HepG2 (cell line): ENCODE results near the gene SMPD2. TPM values are rescaled to one million over a fixed set of nuclear protein-coding genes. Genes with fewer than 3 reads are reported as not detected.

Source experiments
- ATF1 ChIP-seq: IDR thresholded peaks from 2 replicates; pipeline ENCODE4 v1.6.1; 2016; ENCODE audit warnings: mild to moderate bottlenecking, control low read depth
- EP300 ChIP-seq, 3 experiments: sonication (generic) in 1 of 3; formaldehyde crosslinking in 1 of 3; IDR thresholded peaks; 2 replicates each; pipeline versions ENCODE4 v1.5.1 to v1.6.1; 2011 to 2020; ENCODE audit warnings: low read depth in 2 of 3, low read length in 2 of 3, borderline replicate concordance in 1 of 3, improper control_type of control experiment in 1 of 3, mild to moderate bottlenecking in 1 of 3, missing genetic modification reagents in 1 of 3, moderate library complexity in 1 of 3
- KDM6A ChIP-seq: IDR thresholded peaks from 2 replicates; pipeline ENCODE4 v1.6.1; 2016; ENCODE audit warnings: low read depth
- KLF16 ChIP-seq, 2 experiments: sonication (generic) in 1 of 2; formaldehyde crosslinking in 1 of 2; IDR thresholded peaks; 2 replicates each; pipeline versions ENCODE4 v1.6.1 to v1.8.0; 2016 to 2023; ENCODE audit warnings: missing genetic modification reagents in 2 of 2, missing compliant biosample characterization in 1 of 2
- KLF9 ChIP-seq: IDR thresholded peaks from 2 replicates; pipeline ENCODE4 v1.6.1; 2016; ENCODE audit warnings: low read depth
- NCOA1 ChIP-seq: sonication (generic); formaldehyde crosslinking; IDR thresholded peaks from 2 replicates; pipeline ENCODE4 v1.9.0; 2021; ENCODE audit warnings: missing genetic modification reagents
- PITX1 ChIP-seq: sonication (generic); formaldehyde crosslinking; IDR thresholded peaks from 2 replicates; pipeline ENCODE4 v1.5.1; 2020; ENCODE audit warnings: mild to moderate bottlenecking, missing genetic modification reagents
- RAD21 ChIP-seq: fragments of 450-650 bp; formaldehyde crosslinking; IDR thresholded peaks from 2 replicates; pipeline ENCODE4 v1.5.0; 2020; ENCODE audit warnings: mild to moderate bottlenecking
- SAP130 ChIP-seq: IDR thresholded peaks from 2 replicates; pipeline ENCODE4 v1.6.1; 2016; ENCODE audit warnings: low read depth
- SRSF1 ChIP-seq: fragments of 200-400 bp; formaldehyde crosslinking; optimal IDR thresholded peaks from 2 replicates; pipeline ENCODE3; 2017; ENCODE audit warnings: mild to moderate bottlenecking, low read depth, low read length, moderate library complexity
- TOE1 ChIP-seq: sonication (generic); formaldehyde crosslinking; IDR thresholded peaks from 2 replicates; pipeline ENCODE4 v1.4.0; 2020; ENCODE audit warnings: mild to moderate bottlenecking, missing genetic modification reagents
- ZMAT3 ChIP-seq: sonication (generic); formaldehyde crosslinking; conservative IDR thresholded peaks from 2 replicates; pipeline ENCODE4 v1.7.0; 2021; ENCODE audit warnings: missing genetic modification reagents
- ZNF124 ChIP-seq: sonication (generic); formaldehyde crosslinking; IDR thresholded peaks from 2 replicates; pipeline ENCODE4 v1.4.0; 2020; ENCODE audit warnings: missing genetic modification reagents
- ZNF17 ChIP-seq: sonication (generic); formaldehyde crosslinking; IDR thresholded peaks from 2 replicates; pipeline ENCODE4 v1.5.0; 2020; ENCODE audit warnings: mild to moderate bottlenecking, missing genetic modification reagents
- ZNF577 ChIP-seq: sonication (generic); formaldehyde crosslinking; IDR thresholded peaks from 2 replicates; pipeline ENCODE4 v1.4.0; 2020; ENCODE audit warnings: mild to moderate bottlenecking, low read depth, missing genetic modification reagents, borderline replicate concordance
- ZNF616 ChIP-seq: sonication (generic); formaldehyde crosslinking; IDR thresholded peaks from 2 replicates; pipeline ENCODE4 v1.5.0; 2020; ENCODE audit warnings: low read depth, mild to moderate bottlenecking, missing genetic modification reagents
- polyA plus RNA-seq, 8 experiments: library from polyadenylated mRNA; depleted of rRNA in 3 of 8; stranded (reverse) in 7 of 8; unstranded in 1 of 8; fragments of >200 nt; fragmentation: Illumina TruSeq in 4 of 8; extraction: Trizol in 4 of 8; gene quantifications; 2 replicates each; pipeline versions ENCODE4 v1.2.1 to v1.2.3, GENCODE V29; 2011 to 2016; ENCODE audit warnings: low read depth in 4 of 8, missing spikeins in 1 of 8, mixed read lengths in 1 of 8; ENCODE audit not compliant: insufficient read depth in 1 of 8
- total RNA-seq, 5 experiments: library from RNA; depleted of rRNA; stranded (reverse); fragments of >200 nt; fragmentation: Illumina TruSeq; extraction: Trizol; gene quantifications; 2 replicates each; pipeline ENCODE4 v1.2.3, GENCODE V29; 2016; ENCODE audit warnings: low read depth in 1 of 5
- TF ChIP-seq, protein P1 (sequence below): fragments of 450-650 bp; IDR thresholded peaks from 2 replicates; pipeline ENCODE4 v1.6.1; 2017; ENCODE audit warnings: mild to moderate bottlenecking
- TF ChIP-seq, protein P2 (sequence below): sonication (generic); formaldehyde crosslinking; IDR thresholded peaks from 2 replicates; pipeline ENCODE4 v1.8.0; 2022; ENCODE audit warnings: missing genetic modification reagents, mild to moderate bottlenecking, inconsistent platforms, borderline replicate concordance
- TF ChIP-seq, protein P3 (sequence below): sonication (generic); formaldehyde crosslinking; IDR thresholded peaks from 2 replicates; pipeline ENCODE4 v1.4.0; 2020; ENCODE audit warnings: missing genetic modification reagents
- TF ChIP-seq, protein P4 (sequence below): sonication (generic); formaldehyde crosslinking; IDR thresholded peaks from 2 replicates; pipeline ENCODE4 v1.8.0; 2022; ENCODE audit warnings: low read depth, missing genetic modification reagents
- TF ChIP-seq, protein P5 (sequence below): sonication (generic); formaldehyde crosslinking; IDR thresholded peaks from 2 replicates; pipeline ENCODE4 v1.8.0; 2022; ENCODE audit warnings: mild to moderate bottlenecking, missing genetic modification reagents, borderline replicate concordance

Gene SMPD2
- total and polyA plus RNA-seq, 2 of the 13 experiments (the other 11 are each of a cell fraction or from before 2014, with no cell fraction given), result 5.9 to 10.6 TPM

DNA sequence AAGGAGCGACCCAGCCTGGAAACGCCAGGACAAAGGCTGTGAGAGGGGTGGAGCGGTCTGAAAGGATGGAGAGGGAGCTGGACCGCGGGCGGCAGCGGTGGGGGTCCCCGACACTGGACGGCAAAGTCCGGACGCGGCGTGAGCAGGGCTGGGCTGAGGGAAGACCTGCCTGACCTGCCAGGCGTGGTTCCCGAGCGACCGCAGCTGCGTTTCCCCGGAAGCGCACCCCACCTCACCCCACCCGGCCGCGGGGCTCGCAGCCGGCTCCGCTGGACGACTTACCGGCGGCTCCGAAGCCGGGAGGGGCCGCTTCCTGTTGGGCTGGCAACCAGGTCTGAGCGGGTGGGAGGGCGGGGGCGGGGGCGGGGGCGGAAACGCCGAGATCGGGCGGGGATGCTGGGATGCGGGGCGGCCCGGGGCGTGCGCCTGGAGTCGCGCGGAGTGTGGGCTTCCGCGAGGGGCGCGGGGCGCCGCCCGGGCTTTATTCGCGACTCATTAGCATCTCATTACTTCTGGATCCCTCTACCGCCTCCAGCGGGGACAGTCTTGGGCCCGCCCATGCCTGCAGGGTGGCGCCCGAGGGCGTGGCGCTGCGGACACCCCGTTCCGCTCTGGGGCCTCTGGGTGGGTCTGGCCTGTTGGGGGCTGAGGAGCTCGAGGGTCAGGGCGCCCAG lies 15.1 kb downstream of the SMPD2 start, which contains the start of gene MICAL1 (continued):
- no peak for TF ChIP-seq EP300 (IDR thresholded peaks at IDR 0.05; ENCODE audit: low read depth in 2 of 2, low read length in 2 of 2)
- no peak for TF ChIP-seq EP300 (CRISPR knock-in tag; IDR thresholded peaks at IDR 0.05; ENCODE audit: borderline replicate concordance)
- TF ChIP-seq, protein P1, sequence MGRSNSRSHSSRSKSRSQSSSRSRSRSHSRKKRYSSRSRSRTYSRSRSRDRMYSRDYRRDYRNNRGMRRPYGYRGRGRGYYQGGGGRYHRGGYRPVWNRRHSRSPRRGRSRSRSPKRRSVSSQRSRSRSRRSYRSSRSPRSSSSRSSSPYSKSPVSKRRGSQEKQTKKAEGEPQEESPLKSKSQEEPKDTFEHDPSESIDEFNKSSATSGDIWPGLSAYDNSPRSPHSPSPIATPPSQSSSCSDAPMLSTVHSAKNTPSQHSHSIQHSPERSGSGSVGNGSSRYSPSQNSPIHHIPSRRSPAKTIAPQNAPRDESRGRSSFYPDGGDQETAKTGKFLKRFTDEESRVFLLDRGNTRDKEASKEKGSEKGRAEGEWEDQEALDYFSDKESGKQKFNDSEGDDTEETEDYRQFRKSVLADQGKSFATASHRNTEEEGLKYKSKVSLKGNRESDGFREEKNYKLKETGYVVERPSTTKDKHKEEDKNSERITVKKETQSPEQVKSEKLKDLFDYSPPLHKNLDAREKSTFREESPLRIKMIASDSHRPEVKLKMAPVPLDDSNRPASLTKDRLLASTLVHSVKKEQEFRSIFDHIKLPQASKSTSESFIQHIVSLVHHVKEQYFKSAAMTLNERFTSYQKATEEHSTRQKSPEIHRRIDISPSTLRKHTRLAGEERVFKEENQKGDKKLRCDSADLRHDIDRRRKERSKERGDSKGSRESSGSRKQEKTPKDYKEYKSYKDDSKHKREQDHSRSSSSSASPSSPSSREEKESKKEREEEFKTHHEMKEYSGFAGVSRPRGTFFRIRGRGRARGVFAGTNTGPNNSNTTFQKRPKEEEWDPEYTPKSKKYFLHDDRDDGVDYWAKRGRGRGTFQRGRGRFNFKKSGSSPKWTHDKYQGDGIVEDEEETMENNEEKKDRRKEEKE, result no peak
- TF ChIP-seq, protein P2, sequence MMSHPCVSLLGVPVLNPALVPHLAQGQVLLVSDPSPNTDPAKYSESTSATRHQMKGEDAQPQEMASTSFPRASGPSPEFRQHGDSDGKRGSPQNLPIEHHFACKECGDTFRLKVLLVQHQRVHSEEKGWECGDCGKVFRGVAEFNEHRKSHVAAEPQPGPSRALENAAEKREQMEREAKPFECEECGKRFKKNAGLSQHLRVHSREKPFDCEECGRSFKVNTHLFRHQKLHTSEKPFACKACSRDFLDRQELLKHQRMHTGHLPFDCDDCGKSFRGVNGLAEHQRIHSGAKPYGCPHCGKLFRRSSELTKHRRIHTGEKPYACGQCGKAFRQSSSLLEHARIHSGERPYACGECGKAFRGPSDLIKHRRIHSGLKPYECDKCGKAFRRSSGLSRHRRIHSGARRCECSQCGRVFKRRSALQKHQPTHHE, result 0 out of 2 replicates have a peak, but pooled peaks have one; percentile 14
- TF ChIP-seq ZNF124 (CRISPR knock-in tag), result no peak
- TF ChIP-seq NCOA1 (CRISPR knock-in tag), result 0 out of 2 replicates have a peak, but pooled peaks have one; percentile 55
- no peak for TF ChIP-seq KDM6A
- TF ChIP-seq, protein P3, sequence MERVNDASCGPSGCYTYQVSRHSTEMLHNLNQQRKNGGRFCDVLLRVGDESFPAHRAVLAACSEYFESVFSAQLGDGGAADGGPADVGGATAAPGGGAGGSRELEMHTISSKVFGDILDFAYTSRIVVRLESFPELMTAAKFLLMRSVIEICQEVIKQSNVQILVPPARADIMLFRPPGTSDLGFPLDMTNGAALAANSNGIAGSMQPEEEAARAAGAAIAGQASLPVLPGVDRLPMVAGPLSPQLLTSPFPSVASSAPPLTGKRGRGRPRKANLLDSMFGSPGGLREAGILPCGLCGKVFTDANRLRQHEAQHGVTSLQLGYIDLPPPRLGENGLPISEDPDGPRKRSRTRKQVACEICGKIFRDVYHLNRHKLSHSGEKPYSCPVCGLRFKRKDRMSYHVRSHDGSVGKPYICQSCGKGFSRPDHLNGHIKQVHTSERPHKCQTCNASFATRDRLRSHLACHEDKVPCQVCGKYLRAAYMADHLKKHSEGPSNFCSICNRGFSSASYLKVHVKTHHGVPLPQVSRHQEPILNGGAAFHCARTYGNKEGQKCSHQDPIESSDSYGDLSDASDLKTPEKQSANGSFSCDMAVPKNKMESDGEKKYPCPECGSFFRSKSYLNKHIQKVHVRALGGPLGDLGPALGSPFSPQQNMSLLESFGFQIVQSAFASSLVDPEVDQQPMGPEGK (CRISPR knock-in tag), result 0 out of 2 replicates have a peak, but pooled peaks have one; percentile 38
- no peak for TF ChIP-seq ZNF616 (CRISPR knock-in tag)
- TF ChIP-seq ATF1, result no peak
- TF ChIP-seq KLF9 (CRISPR knock-in tag), result no peak
- TF ChIP-seq ZMAT3 (CRISPR knock-in tag), result no peak
- TF ChIP-seq, protein P4, sequence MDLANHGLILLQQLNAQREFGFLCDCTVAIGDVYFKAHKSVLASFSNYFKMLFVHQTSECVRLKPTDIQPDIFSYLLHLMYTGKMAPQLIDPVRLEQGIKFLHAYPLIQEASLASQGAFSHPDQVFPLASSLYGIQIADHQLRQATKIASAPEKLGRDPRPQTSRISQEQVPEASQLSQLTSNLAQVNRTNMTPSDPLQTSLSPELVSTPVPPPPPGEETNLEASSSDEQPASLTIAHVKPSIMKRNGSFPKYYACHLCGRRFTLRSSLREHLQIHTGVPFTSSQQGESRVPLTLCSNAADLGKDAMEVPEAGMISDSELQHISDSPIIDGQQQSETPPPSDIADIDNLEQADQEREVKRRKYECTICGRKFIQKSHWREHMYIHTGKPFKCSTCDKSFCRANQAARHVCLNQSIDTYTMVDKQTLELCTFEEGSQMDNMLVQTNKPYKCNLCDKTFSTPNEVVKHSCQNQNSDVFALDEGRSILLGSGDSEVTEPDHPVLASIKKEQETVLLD (CRISPR knock-in tag), result no peak
- TF ChIP-seq ZNF17, result no peak
- peak; percentile 54; the same call in 1 of the 2 replicates for TF ChIP-seq SAP130 (CRISPR knock-in tag)
- TF ChIP-seq TOE1, result no peak
- no peak for TF ChIP-seq RAD21 (CRISPR knock-in tag)
- TF ChIP-seq, protein P5, sequence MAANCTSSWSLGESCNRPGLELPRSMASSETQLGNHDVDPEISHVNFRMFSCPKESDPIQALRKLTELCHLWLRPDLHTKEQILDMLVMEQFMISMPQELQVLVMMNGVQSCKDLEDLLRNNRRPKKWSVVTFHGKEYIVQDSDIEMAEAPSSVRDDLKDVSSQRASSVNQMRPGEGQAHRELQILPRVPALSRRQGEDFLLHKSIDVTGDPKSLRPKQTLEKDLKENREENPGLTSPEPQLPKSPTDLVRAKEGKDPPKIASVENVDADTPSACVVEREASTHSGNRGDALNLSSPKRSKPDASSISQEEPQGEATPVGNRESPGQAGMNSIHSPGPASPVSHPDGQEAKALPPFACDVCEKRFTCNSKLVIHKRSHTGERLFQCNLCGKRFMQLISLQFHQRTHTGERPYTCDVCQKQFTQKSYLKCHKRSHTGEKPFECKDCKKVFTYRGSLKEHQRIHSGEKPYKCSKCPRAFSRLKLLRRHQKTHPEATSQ (CRISPR knock-in tag), result no peak
- no peak for TF ChIP-seq SRSF1
- no peak for TF ChIP-seq ZNF577 (CRISPR knock-in tag)
- TF ChIP-seq KLF16 (CRISPR knock-in tag; IDR thresholded peaks at IDR 0.05), result no peak
- TF ChIP-seq PITX1, result no peak
